WTC11 (cell line): ENCODE data around the gene MRPL14. TPM values are rescaled to one million over a fixed set of nuclear protein-coding genes. Genes with fewer than 3 reads are reported as not detected.

Experiments used
- ATAC-seq: fragments of 200-7000 bp; cut with Tn5 transposase; 2 replicates; pipeline ENCODE4 v1.10.0; 2021; ENCODE audit warnings: mild to moderate bottlenecking, moderate library complexity
- CTCF ChIA-PET: fragments of 300-600 bp; sonication (Branson Sonifier 250); formaldehyde crosslinking; loops from one replicate; lab custom pipeline; 2021; ENCODE audit warnings: antibody characterized with exemption; lab: Charles Lee
- POLR2A ChIA-PET: fragments of 350-600 bp; sonication (Branson Sonifier 250); formaldehyde crosslinking; loops from one replicate; lab custom pipeline; 2021; ENCODE audit warnings: antibody characterized with exemption; lab: Charles Lee
- DNase-seq: peaks from one replicate; pipeline ENCODE4 v3.0.0; 2021; ENCODE audit warnings: low spot score
- H3K27ac Mint-ChIP-seq: 2 replicates; pipeline ENCODE4 v1.8.0; 2021; ENCODE audit warnings: mixed read lengths
- H3K27me3 Mint-ChIP-seq: 2 replicates; pipeline ENCODE4 v1.8.0; 2021; ENCODE audit warnings: low read depth, mild to moderate bottlenecking, moderate library complexity, mixed read lengths
- H3K36me3 Mint-ChIP-seq: 2 replicates; pipeline ENCODE4 v1.8.0; 2021; ENCODE audit warnings: mixed read lengths
- H3K4me1 Mint-ChIP-seq: 2 replicates; pipeline ENCODE4 v1.8.0; 2022; ENCODE audit warnings: mixed read lengths
- H3K4me3 Mint-ChIP-seq: 2 replicates; pipeline ENCODE4 v1.8.0; 2021; ENCODE audit warnings: mild to moderate bottlenecking, moderate library complexity, mixed read lengths
- H3K9me3 Mint-ChIP-seq: 2 replicates; pipeline ENCODE4 v1.8.0; 2021; ENCODE audit warnings: mixed read lengths
- CTCF ChIP-seq: fragments of 200-600 bp; IDR thresholded peaks from 2 replicates; pipeline ENCODE4 v1.8.0; 2022; ENCODE audit warnings: antibody characterized with exemption
- E2F5 ChIP-seq: sonication (generic); formaldehyde crosslinking; IDR thresholded peaks from 2 replicates; pipeline ENCODE4 v1.8.1; 2022; ENCODE audit warnings: mild to moderate bottlenecking, moderate library complexity, missing genetic modification reagents
- GABPB1 ChIP-seq: sonication (generic); formaldehyde crosslinking; IDR thresholded peaks from 2 replicates; pipeline ENCODE4 v1.8.1; 2023; ENCODE audit warnings: mild to moderate bottlenecking, missing genetic modification reagents
- HMGXB4 ChIP-seq: sonication (generic); formaldehyde crosslinking; IDR thresholded peaks from 2 replicates; pipeline ENCODE4 v1.8.1; 2023; ENCODE audit warnings: mild to moderate bottlenecking, moderate library complexity, missing genetic modification reagents
- JUN ChIP-seq: sonication (generic); formaldehyde crosslinking; IDR thresholded peaks from 2 replicates; pipeline ENCODE4 v1.8.0; 2023; ENCODE audit warnings: mild to moderate bottlenecking, missing genetic modification reagents
- USF1 ChIP-seq: sonication (generic); formaldehyde crosslinking; IDR thresholded peaks from 2 replicates; pipeline ENCODE4 v1.8.0; 2022; ENCODE audit warnings: mild to moderate bottlenecking, missing genetic modification reagents
- ZNF121 ChIP-seq: sonication (generic); formaldehyde crosslinking; IDR thresholded peaks from 2 replicates; pipeline ENCODE4 v1.8.0; 2023; ENCODE audit warnings: missing genetic modification reagents
- ZNF138 ChIP-seq: sonication (generic); formaldehyde crosslinking; conservative IDR thresholded peaks from 2 replicates; pipeline ENCODE4 v1.8.1; 2022; ENCODE audit warnings: mild to moderate bottlenecking, moderate library complexity, missing genetic modification reagents
- ZNF423 ChIP-seq: fragments of 250-450 bp; sonication (Bioruptor Pico); IDR thresholded peaks from 2 replicates; pipeline ENCODE4 v2.1.2; 2022; ENCODE audit warnings: mild to moderate bottlenecking, moderate library complexity
- ZNF512 ChIP-seq: sonication (generic); formaldehyde crosslinking; IDR thresholded peaks from 2 replicates; pipeline ENCODE4 v1.8.1; 2022; ENCODE audit warnings: missing genetic modification reagents, borderline replicate concordance
- total RNA-seq: library from RNA; stranded (reverse); gene quantifications from 3 replicates; pipeline ENCODE4 v1.2.3, GENCODE V29; 2021

The MRPL14 gene
- total RNA-seq, 1 experiment from 2014 or later: 74.2 TPM

GRCh38 chr6:44076356-44077213 lies 50.7 kb downstream of the MRPL14 start:
- DNase-seq: no peak
- peaks cover 45% of the 10 kb centered on the region for H3K4me1 Mint-ChIP-seq
- no peaks in the 10 kb centered on the region for H3K27me3 Mint-ChIP-seq
- POLR2A ChIA-PET: no interaction called here
- TF ChIP-seq E2F5 (CRISPR knock-in tag) (0 out of 2 replicates have a peak, but pooled peaks have one; percentile 46), ZNF138 (CRISPR knock-in tag) (no peak)
- TF ChIP-seq, all 79 proteins: peak for 1
- H3K36me3 Mint-ChIP-seq: no peaks in the 10 kb centered on the region
- H3K4me3 Mint-ChIP-seq: peak overlapping the region; percentile 54
- no peak overlapping the region for H3K27ac Mint-ChIP-seq
- ATAC-seq: no peak
- CTCF ChIA-PET: interaction anchor here (0.8 to 6.6 kb wide), 11 partner anchors 8 to 409 kb away, joined by 3 to 96 read pairs (median 6); partner anchors contain the start of gene VEGFA
- no peaks in the 10 kb centered on the region for H3K9me3 Mint-ChIP-seq

GRCh38 chr6:44075647-44076355 lies 51.5 kb downstream of the MRPL14 start:
- H3K4me1 Mint-ChIP-seq: peaks cover 45% of the 10 kb centered on the region

GRCh38 chr6:44074813-44075646 lies 52.2 kb downstream of the MRPL14 start:
- H3K4me3 Mint-ChIP-seq: peak overlapping the region; percentile 77; the same call in 1 of the 2 replicates
- POLR2A ChIA-PET: interaction anchor here (1.1 to 1.5 kb wide), 3 partner anchors 25 to 446 kb away, joined by 3 read pairs; partner anchors contain the start of gene GTPBP2
- TF ChIP-seq ZNF423 (CRISPR knock-in tag) (no peak), JUN (CRISPR knock-in tag) (no peak), ZNF512 (no peak), CTCF (0 out of 2 replicates have a peak, but pooled peaks have one; percentile 7)
- CTCF ChIA-PET: interaction anchor here (0.5 to 6.6 kb wide), 51 partner anchors 8 to 467 kb away, joined by 3 to 96 read pairs (median 4); partner anchors contain the start of genes GTPBP2 and VEGFA
- H3K9me3 Mint-ChIP-seq: no peaks in the 10 kb centered on the region
- no peaks in the 10 kb centered on the region for H3K27me3 Mint-ChIP-seq
- H3K27ac Mint-ChIP-seq: peak overlapping the region; percentile 31; the same call in 1 of the 2 replicates
- no peak for ATAC-seq
- peaks cover 45% of the 10 kb centered on the region for H3K4me1 Mint-ChIP-seq
- no peaks in the 10 kb centered on the region for H3K36me3 Mint-ChIP-seq
- no peak for DNase-seq

More at GRCh38 chr6:44075647-44076355, 51.5 kb downstream of the MRPL14 start:
- H3K36me3 Mint-ChIP-seq: no peaks in the 10 kb centered on the region
- H3K27ac Mint-ChIP-seq: no peak overlapping the region
- no peaks in the 10 kb centered on the region for H3K27me3 Mint-ChIP-seq
- no peak for TF ChIP-seq ZNF121 (CRISPR knock-in tag)
- TF ChIP-seq, all 79 proteins: peak for 0
- peak overlapping the region; percentile 54 for H3K4me3 Mint-ChIP-seq
- DNase-seq: no peak
- CTCF ChIA-PET: interaction anchor here (0.8 to 6.6 kb wide), 29 partner anchors 9 to 467 kb away, joined by 3 to 96 read pairs (median 6); partner anchors contain the start of gene VEGFA
- POLR2A ChIA-PET: interaction anchor here (1.1 kb wide), 1 partner anchor 446 kb away, joined by 3 read pairs; the partner anchor contains the start of gene GTPBP2
- no peaks in the 10 kb centered on the region for H3K9me3 Mint-ChIP-seq
- no peak for ATAC-seq

- Mint-ChIP-seq H3K4me3 (peak overlapping the region; percentile 77), H3K9me3 (no peaks in the 10 kb centered on the region), H3K36me3 (no peaks in the 10 kb centered on the region), H3K27ac (peak overlapping the region; percentile 31; the same call in 1 of the 2 replicates), H3K4me1 (peaks cover 45% of the 10 kb centered on the region), H3K27me3 (no peaks in the 10 kb centered on the region; the same call in 1 of the 2 replicates)
- ATAC-seq (peak; percentile 51), DNase-seq (peak; percentile 64)
- CTCF ChIA-PET: interaction anchor here (0.6 to 6.6 kb wide), 51 partner anchors 8 to 466 kb away, joined by 3 to 96 read pairs (median 4); partner anchors contain the start of genes GTPBP2 and VEGFA
- POLR2A ChIA-PET: interaction anchor here (1.1 to 1.5 kb wide), 3 partner anchors 24 to 445 kb away, joined by 3 read pairs; partner anchors contain the start of gene GTPBP2
- TF ChIP-seq USF1 (CRISPR knock-in tag) (no peak), HMGXB4 (CRISPR knock-in tag) (peak; percentile 57; the same call in 1 of the 2 replicates), CTCF (peak; percentile 85; the same call in 1 of the 2 replicates), GABPB1 (CRISPR knock-in tag) (peak; percentile 32; the same call in 1 of the 2 replicates)
Observed at GRCh38 chr6:44074439-44074812, 52.8 kb downstream of the MRPL14 start.
